Type B pancreatic cell (in vitro differentiated cells): Measurements from ENCODE around the gene HP. TPM values are rescaled to one million over a fixed set of nuclear protein-coding genes. Genes with fewer than 3 reads are reported as not detected.
A peak's percentile ranks its signal among the peaks of the same experiment; 100 is the strongest.

Source experiments
- DNase-seq: peaks from one replicate; pipeline ENCODE4 v3.0.0; 2021; ENCODE audit warnings: mixed read lengths; ENCODE audit not compliant: unreplicated experiment; ENCODE audit errors: extremely low spot score
- H3K27ac Mint-ChIP-seq: 2 replicates; pipeline ENCODE4 v1.8.0; 2021; ENCODE audit warnings: mild to moderate bottlenecking, mixed read lengths
- H3K27me3 Mint-ChIP-seq: 2 replicates; pipeline ENCODE4 v1.8.0; 2021; ENCODE audit warnings: mixed read lengths
- H3K36me3 Mint-ChIP-seq: 2 replicates; pipeline ENCODE4 v1.8.0; 2021; ENCODE audit warnings: mixed read lengths
- H3K4me1 Mint-ChIP-seq: one replicate; pipeline ENCODE4 v1.8.0; 2021; ENCODE audit warnings: mixed read lengths; ENCODE audit not compliant: unreplicated experiment
- H3K4me3 Mint-ChIP-seq: 2 replicates; pipeline ENCODE4 v1.8.0; 2021; ENCODE audit warnings: mild to moderate bottlenecking, mixed read lengths
- H3K9me3 Mint-ChIP-seq: 2 replicates; pipeline ENCODE4 v1.8.0; 2021; ENCODE audit warnings: mixed read lengths
- total RNA-seq: library from RNA; stranded (reverse); gene quantifications from 2 replicates; pipeline ENCODE4 v1.2.1, GENCODE V29; 2021; ENCODE audit warnings: low replicate concordance
- TF ChIP-seq, protein P1 (sequence below): fragments of 200-600 bp; sonication (generic); conservative IDR thresholded peaks from 2 replicates; pipeline ENCODE4 v1.5.0; 2021; ENCODE audit warnings: antibody characterized with exemption, mild to moderate bottlenecking

The HP gene
- total RNA-seq, 1 donor from 2014 or later: not detected

DNA sequence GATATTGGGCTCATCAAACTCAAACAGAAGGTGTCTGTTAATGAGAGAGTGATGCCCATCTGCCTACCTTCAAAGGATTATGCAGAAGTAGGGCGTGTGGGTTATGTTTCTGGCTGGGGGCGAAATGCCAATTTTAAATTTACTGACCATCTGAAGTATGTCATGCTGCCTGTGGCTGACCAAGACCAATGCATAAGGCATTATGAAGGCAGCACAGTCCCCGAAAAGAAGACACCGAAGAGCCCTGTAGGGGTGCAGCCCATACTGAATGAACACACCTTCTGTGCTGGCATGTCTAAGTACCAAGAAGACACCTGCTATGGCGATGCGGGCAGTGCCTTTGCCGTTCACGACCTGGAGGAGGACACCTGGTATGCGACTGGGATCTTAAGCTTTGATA, 6.1 kb downstream of the HP start:
- Mint-ChIP-seq H3K9me3 (no peaks in the 10 kb centered on the region), H3K27me3 (peaks cover 3% of the 10 kb centered on the region), H3K36me3 (peaks cover 3% of the 10 kb centered on the region), H3K4me1 (no peaks in the 10 kb centered on the region), H3K4me3 (no peak overlapping the region), H3K27ac (no peak overlapping the region)
- TF ChIP-seq, protein P1, sequence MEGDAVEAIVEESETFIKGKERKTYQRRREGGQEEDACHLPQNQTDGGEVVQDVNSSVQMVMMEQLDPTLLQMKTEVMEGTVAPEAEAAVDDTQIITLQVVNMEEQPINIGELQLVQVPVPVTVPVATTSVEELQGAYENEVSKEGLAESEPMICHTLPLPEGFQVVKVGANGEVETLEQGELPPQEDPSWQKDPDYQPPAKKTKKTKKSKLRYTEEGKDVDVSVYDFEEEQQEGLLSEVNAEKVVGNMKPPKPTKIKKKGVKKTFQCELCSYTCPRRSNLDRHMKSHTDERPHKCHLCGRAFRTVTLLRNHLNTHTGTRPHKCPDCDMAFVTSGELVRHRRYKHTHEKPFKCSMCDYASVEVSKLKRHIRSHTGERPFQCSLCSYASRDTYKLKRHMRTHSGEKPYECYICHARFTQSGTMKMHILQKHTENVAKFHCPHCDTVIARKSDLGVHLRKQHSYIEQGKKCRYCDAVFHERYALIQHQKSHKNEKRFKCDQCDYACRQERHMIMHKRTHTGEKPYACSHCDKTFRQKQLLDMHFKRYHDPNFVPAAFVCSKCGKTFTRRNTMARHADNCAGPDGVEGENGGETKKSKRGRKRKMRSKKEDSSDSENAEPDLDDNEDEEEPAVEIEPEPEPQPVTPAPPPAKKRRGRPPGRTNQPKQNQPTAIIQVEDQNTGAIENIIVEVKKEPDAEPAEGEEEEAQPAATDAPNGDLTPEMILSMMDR: no peak
- no peak for DNase-seq

DNA sequence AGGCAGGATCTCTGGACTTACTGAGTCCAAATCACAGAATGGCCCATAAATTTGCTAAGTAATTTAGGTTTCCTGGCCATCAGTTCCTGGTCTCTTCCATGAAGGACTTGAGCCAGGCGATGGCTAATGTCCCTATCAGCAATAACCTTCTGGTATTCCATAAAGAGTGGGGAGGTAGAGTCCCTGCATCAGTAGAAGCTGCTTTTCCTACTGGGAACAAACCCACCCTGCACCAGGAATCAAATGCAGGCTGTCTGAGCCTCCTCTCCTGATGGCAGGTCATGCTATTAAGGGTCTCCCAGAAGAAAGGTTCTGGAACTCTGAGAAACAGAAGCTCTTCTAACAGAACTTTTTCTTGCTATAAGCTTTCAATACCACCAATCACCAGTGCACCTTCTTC, 7.3 kb downstream of the HP start:
- TF ChIP-seq, protein P1: no peak
- no peak overlapping the region for H3K27ac Mint-ChIP-seq
- peaks cover 3% of the 10 kb centered on the region for H3K36me3 Mint-ChIP-seq
- no peak overlapping the region for H3K4me3 Mint-ChIP-seq
- no peak for DNase-seq
- H3K9me3 Mint-ChIP-seq: no peaks in the 10 kb centered on the region
- H3K27me3 Mint-ChIP-seq: peaks cover 3% of the 10 kb centered on the region
- no peaks in the 10 kb centered on the region for H3K4me1 Mint-ChIP-seq

DNA sequence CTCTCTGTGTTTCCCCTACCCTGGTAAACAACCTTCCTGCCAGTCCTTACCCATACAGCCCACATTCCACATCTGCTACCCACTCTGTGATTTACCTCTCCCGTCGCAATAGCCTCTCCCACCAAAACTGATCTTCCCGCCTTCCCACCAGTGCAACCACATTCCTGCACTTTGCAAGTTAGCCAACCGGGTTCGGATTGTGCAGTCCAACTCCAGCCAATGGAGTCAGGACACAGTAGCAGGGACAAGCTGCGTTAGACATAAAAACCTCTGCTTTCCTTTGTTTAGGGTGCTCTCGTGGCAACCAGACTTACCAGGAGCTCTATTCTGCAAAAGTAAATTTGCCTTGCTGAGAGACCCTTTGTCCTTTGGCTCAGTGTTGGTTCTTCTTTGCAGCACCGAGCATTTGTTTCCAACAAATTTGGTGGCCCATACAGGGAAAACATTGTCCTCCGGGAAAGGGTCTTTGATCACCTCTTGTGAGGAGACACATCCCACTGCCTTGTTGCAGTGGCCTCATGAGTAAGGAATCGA, 10.1 kb downstream of the HP start:
- Mint-ChIP-seq H3K36me3 (peaks cover 3% of the 10 kb centered on the region), H3K4me3 (no peak overlapping the region), H3K27me3 (peaks cover 2% of the 10 kb centered on the region), H3K4me1 (no peaks in the 10 kb centered on the region), H3K9me3 (no peaks in the 10 kb centered on the region), H3K27ac (no peak overlapping the region)
- no peak for DNase-seq
- TF ChIP-seq, protein P1: no peak

DNA sequence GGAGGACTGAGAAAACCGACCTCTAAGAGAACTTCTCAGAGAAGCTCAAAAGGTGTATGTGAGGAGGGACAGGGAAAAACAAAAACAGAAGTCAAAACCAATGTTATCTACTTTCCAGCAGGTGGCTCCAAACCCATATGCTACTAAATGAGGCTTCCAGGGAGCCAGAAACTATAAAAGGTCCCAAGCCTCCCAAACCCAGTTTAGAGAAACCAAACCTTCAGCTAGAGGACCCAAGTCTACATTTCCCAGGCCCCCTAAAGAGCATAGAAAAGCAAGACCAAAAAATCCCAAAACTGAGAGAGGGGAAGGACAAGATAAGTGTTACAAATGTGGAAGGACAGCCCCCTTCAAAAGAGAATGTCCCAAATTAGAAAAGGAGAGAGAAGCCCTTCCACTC, 12.4 kb downstream of the HP start:
- peaks cover 2% of the 10 kb centered on the region for H3K27me3 Mint-ChIP-seq
- no peak overlapping the region for H3K27ac Mint-ChIP-seq
- no peak overlapping the region for H3K4me3 Mint-ChIP-seq
- no peak for DNase-seq
- no peaks in the 10 kb centered on the region for H3K4me1 Mint-ChIP-seq
- no peaks in the 10 kb centered on the region for H3K9me3 Mint-ChIP-seq
- peaks cover 3% of the 10 kb centered on the region for H3K36me3 Mint-ChIP-seq
- TF ChIP-seq, protein P1: peak; percentile 75

DNA sequence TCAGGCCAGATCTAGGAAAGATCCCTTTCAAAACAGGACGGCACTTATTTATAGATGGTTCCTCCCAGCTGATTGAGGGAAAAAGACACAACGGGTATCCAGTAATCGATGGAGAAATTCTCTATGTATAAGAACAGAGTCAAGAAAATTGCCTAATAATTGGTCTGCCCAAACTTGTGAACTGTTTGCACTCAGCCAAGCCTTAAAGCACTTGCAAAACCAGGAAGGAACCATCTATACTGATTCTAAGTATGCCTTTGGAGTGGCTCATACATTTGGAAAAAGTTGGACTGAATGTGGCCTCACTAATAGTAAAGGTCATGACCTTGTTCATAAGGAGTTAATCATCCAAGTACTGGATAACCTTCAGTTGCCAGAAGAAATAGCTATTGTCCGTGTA, 14.6 kb downstream of the HP start:
- H3K4me1 Mint-ChIP-seq: peaks cover 4% of the 10 kb centered on the region
- DNase-seq: no peak
- H3K9me3 Mint-ChIP-seq: no peaks in the 10 kb centered on the region
- H3K27ac Mint-ChIP-seq: no peak overlapping the region
- TF ChIP-seq, protein P1: no peak
- no peak overlapping the region for H3K4me3 Mint-ChIP-seq
- peaks cover 3% of the 10 kb centered on the region for H3K36me3 Mint-ChIP-seq
- H3K27me3 Mint-ChIP-seq: peaks cover 2% of the 10 kb centered on the region
